OCI-LY7 (cell line): ENCODE measurements around the gene PPM1H.

Experiments
- CTCF ChIP-seq: fragments of 200-600 bp; sonication (generic); conservative IDR thresholded peaks from 2 replicates; pipeline ENCODE4 v1.5.1; 2014; ENCODE audit warnings: mild to moderate bottlenecking, antibody characterized with exemption, low read length, moderate library complexity, mixed read lengths
- EZH2phosphoT487 ChIP-seq: fragments of 200-600 bp; sonication (generic); IDR thresholded peaks from 2 replicates; pipeline ENCODE4 v1.6.1; 2018; ENCODE audit warnings: low read depth, borderline replicate concordance, mild to moderate bottlenecking, mixed run types, antibody characterized with exemption, low read length, moderate library complexity, mixed read lengths

- TF ChIP-seq EZH2phosphoT487 (no peak), CTCF (no peak)
Measured at GRCh38 chr12:62677355-62677754, 257.6 kb downstream of the PPM1H start.
